ENCODE results near the gene UFC1. TPM values are rescaled to one million over a fixed set of nuclear protein-coding genes. Genes with fewer than 3 reads are reported as not detected.

Gene UFC1
- total RNA-seq, 2 donors from 2014 or later: 106 to 107 TPM

DNA sequence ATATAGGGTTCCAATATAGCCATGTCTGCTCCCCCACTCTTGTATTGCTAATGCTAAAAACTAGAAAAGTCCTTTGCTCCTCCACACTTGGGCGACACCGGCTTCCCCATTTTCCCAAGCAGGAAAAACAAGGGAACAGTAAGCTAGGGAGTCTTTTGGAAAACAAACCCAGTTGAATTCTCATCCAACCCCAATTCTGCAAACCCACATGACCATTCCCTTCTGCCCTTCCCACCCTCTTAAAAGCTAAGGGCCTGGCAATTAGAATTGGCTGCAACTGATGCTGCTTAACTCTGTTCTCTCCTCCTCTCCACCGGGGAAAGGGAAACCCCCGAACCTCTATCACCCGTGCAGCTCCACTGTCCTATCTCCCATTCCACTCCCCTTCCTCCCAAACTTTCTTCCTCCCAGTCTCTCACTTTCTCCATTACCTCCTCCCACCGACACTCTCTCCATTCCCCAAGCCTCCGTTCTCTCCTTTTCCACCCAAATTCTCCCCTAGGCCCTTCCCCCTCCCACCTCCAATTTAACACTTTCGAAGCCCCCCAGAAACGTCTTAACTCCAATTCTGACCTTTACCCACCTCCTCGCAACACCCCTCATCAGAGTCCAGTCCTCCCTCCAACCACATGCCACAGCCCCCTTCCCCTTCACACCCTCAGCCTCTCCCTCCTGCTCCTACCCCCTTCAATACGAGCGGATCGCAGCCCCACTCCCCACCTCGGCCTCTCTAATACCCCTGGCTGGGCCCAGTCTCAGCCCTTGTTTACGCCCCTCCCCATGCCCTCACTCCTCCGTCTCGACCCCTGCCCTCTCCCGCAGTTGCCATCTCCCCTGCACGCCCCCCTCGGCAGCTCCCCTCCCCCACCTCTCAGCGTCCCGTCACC lies 22.0 kb upstream of the UFC1 start:
- ATAC-seq (no peak), DNase-seq (no peak)
- intact Hi-C loops (cut with DNase I, micrococcal nuclease): no loop called here

DNA sequence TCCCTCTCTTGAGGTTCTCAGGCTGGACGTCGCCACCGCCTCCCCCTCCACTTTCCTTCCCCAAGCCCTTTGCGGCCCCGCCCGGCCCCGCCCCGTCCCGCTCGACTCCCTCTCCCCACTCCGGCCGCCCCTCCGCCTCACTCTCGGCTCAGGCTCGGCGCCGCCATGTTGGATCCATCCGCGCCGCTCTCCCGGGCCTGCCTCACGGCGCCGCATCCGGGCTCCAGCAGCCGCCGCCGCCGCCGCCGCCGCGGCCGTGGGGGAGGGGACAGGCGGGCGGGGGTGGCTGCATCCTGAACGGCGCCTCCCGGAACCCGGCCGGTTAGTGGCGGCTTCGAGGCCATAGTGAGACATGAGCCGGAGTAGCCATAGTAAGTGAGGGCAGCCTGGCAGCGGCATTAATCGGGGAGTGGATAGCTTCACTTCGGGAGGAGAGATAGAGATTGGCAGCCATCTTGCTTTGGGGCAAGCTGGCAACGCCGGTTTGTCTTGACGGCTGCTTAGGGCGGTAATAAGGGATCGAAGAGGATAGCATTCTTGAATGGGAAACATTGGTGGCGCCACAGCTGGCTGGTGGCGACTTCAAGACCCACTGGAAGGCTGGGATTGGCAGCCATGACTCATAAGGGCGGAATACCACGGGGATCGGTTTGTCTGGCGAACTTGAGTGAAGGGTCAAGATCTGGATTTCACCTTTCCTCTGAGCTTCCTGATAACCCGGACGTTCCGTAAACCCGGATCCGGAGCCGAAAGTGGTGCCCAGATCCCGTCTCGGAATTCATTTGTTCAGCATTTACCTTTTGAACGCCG lies 21.2 kb upstream of the UFC1 start, which contains the start of gene DEDD:
TSS of gene DEDD (minus strand) at position 258 of the 810 bp plus-strand sequence. CDS start 8,205 bp downstream, outside the sequence.
- ATAC-seq: peak; percentile 88
- peak; percentile 91 to 96 for DNase-seq
- intact Hi-C loops (cut with DNase I, micrococcal nuclease): no loop called here

DNA sequence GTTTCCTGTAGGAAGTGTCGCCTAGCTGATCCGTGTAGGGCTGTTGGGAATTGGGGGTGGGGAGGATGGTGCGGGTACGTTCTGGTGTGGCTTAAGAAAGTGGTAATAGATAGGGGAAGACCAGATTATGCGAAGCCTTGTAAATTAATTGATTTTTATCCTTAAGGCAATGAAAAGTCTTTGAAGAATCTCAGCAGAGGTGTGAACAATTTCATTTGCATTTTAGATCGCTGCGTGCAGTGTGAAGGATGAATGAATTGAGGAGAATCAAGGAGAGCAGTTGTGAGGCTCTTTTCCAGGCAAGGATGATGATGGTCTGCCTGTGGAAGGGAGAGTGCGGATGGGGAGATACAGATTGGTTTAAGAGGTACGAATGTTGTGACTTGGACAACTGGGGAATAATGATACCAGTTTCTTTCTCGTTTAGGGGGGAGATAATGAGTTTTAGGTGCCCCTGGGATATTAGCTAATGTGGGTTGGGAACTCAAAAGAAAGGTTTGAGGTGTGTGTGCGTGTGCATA lies 20.5 kb upstream of the UFC1 start:
- intact Hi-C loops (cut with DNase I, micrococcal nuclease): no loop called here
- DNase-seq (no peak), ATAC-seq (peak; percentile 12)

DNA sequence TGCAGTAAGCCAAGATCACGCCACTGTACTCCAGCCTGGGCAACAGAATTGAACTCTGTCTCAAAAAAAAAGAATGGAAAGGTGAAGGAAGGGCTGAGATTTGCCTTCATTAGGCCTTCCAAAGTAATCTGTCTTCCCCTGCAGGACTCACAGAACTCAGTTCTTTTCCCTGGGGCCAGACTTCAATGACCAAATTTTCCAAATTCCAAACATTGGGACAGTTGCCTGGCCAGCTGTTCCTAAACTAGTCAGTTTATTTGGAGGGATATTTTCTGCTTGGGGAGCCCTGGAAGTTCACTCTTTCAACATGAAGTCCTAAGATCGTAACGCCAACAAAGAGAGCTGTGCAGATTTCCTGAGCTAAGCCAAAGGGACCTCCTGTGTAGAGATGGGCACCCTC lies 15.9 kb upstream of the UFC1 start:
- ATAC-seq (no peak), DNase-seq (no peak)
- intact Hi-C loops (cut with DNase I, micrococcal nuclease): no loop called here

DNA sequence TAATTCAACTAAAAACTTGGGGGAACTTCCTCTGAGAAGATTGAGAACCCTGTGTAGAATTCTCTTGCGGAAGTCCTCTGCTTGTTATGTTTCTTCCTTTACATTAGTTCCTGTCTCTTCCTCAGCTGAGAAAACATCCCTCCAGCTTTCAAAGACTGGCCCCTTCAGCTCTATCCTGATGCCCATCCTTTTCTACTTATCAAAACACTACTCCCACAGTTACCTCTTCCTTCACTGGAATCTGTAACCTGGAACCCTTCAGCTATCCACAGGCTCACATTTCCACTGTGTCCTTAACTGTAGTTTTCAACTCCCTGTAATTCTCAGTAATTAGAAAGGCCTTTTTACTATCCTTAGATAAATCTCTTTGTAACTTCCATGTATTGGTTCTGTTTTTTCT lies 15.3 kb upstream of the UFC1 start:
- intact Hi-C loops (cut with DNase I, micrococcal nuclease): no loop called here
- no peak for ATAC-seq

DNA sequence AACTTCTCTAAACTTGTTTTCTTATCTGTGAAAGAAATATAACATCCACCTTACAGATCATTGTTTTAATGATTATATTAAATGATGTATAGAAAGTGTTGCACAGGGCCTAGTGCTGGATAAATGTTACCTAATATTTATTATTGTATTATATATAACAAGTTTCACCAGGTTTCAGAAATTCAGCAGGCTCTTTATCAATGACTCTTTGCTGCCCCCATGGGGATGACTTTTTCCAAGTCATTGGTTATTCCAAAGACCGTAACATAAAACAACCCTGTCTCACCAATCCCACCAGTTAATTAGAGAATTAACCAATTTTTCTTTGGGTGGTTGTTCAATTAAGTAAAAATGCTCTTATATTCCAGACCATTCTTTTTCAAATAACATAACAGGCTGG lies 14.0 kb upstream of the UFC1 start:
- DNase-seq (peak in 1 of 2 donors; percentile 52), ATAC-seq (peak; percentile 42)
- intact Hi-C loops (cut with DNase I, micrococcal nuclease): no loop called here

More for the DNA sequence above, 15.3 kb upstream of the UFC1 start:
- DNase-seq: no peak

DNA sequence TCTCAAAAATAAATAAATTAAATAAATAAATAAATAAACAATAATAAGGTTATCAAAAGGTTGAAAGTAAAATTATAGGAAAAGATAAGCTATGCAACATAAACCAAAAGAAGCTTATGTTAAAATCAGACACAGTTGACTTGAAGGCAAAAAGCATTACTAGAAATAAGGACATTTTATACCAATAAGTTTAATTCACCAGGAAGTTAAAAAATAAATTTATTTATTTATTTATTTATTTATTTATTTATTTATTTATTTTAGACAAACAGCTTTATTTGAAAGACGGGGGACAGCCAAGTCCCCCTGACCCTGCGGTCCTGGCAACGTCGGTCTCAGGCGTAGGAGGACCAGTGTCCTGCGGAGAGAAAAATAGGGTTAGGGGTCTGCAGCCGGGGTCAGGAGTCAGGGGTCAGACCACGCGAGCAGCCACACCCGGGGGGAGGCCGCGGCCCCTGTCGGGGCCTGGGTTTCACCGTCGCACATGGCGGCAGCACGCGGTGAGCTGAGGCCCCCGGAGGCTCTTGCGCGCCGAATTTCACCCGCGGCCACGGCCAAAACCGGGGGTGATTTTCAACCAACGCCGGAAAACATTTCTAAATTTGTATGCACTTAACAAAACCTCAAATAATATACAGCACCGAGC lies 12.9 kb upstream of the UFC1 start:
- ATAC-seq (no peak), DNase-seq (no peak)
- intact Hi-C loops (cut with DNase I, micrococcal nuclease): no loop called here

DNA sequence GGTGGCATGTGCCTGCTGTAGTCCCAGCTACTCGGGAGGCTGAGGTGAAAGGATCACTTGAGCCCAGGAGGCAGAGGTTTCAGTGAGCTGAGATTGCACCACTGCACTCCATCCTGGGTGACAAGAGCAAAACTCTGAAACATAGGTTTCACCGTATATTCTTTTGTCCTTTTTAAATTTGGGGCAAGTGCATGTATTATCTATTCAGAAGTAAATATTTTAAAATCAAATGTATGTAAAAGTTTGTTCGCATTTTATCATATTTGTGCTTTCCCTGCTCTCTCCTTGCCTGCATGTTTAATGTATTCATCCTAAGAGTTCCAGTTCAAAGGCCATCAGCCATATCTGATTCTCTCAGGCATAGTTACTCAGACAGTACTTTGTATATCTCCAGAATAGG lies 7.9 kb upstream of the UFC1 start:
- no peak for ATAC-seq
- intact Hi-C loops (cut with DNase I, micrococcal nuclease): no loop called here
- no peak for DNase-seq

DNA sequence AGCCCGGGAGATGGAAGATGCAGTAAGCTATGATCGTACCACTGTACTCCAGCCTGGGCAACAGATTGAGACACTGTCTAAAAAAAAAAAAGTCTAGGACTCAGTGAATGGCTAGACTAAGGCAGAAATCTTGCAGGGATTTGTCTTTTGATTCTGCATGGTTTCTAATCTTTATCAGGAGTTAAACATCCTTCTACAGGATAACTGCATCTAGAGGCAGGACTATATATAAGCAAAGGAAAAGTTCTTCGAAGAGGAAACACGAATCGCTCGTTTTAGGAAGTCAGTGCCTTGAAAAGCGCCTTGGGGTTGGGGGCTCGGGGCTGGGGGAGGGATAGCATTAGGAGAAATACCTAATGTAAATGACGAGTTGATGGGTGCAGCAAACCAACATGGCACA lies 602 bp upstream of the UFC1 start:
- DNase-seq (no peak), ATAC-seq (peak; percentile 5)
- intact Hi-C loops (cut with DNase I, micrococcal nuclease): no loop called here

DNA sequence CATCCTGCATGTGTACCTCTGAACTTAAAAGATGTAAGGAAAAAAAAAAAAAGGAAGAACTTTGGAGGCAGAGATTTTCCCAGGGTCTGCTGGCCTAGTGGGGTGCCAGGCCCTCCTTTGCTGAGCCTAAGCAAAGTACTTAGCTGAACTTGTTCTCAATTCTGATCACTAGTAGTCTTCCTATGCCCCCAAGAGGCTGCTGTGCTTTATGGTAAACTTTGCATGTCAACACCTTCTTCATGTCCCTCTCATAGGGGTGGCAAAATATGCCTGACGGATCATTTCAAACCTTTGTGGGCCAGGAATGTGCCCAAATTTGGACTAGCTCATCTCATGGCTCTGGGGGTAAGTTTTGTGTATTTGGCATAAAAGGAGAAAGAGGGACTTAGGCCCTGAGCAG lies 4.1 kb downstream of the UFC1 start:
- DNase-seq (no peak), ATAC-seq (no peak)
- intact Hi-C loops (cut with DNase I, micrococcal nuclease): no loop called here

DNA sequence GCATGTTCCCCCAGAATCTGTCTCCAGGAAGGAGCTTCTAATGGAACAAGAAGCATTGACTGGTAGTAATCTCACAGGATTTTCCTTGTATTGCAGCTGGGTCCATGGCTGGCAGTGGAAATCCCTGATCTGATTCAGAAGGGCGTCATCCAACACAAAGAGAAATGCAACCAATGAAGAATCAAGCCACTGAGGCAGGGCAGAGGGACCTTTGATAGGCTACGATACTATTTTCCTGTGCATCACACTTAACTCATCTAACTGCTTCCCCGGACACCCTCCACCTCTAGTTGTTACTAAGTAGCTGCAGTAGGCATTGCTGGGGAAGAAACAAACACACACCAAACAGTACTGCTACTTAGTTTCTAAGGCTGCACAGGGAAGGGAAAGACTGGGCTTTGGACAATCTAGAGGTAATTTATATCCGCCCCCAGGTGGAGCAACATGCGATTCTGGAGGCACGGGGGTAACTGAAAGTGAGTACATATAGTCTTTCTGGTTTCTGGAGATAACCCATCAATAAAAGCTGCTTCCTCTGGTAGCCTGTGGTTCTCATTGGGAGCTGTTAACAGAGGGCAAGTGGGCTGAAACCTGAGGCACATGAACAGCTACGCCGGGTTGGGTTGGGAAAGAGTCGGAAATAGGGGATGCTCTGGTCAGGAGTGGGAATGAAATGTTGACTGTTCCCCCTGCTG lies 4.7 kb downstream of the UFC1 start:
- ATAC-seq: no peak
- no peak for DNase-seq
- intact Hi-C loops (cut with DNase I, micrococcal nuclease): no loop called here

DNA sequence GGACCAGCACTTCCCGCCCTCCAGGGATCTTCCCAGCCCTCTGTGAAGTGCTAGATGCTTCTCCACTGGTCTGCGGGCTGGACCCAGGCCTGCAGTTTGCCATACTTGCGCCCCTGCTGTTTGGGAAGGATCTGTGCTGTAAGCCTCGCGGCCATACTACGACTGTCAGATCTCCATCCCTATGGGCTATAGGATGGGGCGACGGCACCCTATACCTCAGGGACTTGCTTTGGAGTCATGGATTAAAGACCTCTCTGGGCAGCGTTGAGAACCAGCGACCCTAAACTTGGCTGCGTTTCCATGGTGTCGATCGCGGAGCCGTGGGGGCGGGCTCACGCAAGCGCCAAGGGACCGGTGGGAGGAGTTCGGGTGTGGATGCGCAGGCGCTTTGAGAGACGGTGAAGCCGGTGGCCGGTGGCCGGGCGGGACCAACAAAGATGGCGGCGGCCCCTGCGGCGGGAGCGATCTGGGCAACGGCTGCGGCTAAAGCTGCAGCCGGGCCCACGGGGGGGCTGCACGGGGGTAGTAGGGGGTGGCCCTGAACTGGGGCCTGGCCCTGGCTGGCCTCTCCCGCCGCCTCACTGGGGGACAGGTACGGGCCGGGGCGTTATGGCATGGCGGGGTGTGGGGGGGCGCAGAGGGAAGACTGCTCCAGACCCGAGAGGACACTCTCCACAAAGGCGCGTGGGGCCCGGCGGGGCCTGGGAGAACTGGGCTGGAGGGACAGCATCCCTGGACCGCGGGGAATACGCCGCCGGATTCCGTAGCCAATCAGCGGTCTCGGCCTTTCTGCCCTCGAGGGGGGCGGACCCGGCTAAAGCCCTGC lies 5.5 kb downstream of the UFC1 start, which contains the start of gene USP21:
TSS of gene USP21 (plus strand) at position 414 of the 826 bp plus-strand sequence. CDS start 1,141 bp downstream, outside the sequence.
- peak; percentile 90 to 95 for DNase-seq
- intact Hi-C loops (cut with DNase I, micrococcal nuclease): no loop called here
- ATAC-seq: peak; percentile 96

DNA sequence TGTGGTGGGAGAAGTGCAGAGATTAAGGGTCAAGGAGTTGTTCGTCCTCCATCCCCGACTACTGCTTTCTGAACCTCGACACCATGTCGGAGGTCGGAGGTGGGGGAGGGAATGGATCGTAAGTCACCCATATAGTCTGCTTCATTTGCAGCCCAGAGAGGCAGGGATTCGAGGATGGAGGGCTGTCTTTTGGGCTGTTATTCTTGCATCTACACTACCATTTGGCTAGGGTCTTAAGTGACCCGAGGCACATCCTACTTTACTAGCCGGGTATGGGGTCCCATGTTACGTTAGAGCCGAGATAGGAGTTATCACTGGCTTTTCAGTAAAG lies 6.1 kb downstream of the UFC1 start:
- intact Hi-C loops (cut with DNase I, micrococcal nuclease): no loop called here
- no peak for ATAC-seq
- DNase-seq: no peak

DNA sequence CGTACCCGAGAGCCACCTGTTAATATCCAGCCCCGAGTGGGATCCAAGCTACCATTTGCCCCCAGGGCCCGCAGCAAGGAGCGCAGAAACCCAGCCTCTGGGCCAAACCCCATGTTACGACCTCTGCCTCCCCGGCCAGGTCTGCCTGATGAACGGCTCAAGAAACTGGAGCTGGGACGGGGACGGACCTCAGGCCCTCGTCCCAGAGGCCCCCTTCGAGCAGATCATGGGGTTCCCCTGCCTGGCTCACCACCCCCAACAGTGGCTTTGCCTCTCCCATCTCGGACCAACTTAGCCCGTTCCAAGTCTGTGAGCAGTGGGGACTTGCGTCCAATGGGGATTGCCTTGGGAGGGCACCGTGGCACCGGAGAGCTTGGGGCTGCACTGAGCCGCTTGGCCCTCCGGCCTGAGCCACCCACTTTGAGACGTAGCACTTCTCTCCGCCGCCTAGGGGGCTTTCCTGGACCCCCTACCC lies 6.9 kb downstream of the UFC1 start:
- DNase-seq (no peak), ATAC-seq (no peak)
- intact Hi-C loops (cut with DNase I, micrococcal nuclease): no loop called here

DNA sequence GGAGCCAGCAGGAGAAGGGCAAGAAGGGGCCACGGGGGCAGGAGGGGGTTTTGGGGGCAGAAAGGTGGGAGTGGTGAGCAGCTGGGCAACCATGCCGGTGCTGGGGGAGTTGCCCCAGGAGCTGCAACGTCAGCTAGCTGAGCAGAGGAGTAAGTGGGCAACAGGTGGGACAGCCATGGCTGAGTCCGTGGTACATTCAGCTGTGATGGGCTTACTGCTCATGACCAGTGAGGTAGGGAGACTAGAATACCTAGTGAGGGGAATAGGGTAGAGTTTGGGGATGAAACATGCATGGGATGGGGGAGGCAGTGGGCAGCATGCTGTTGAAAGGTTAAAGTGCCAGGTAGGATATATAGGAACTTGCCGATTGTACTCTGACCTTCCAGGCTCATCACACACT lies 7.9 kb downstream of the UFC1 start:
- DNase-seq (no peak), ATAC-seq (no peak)
- intact Hi-C loops (cut with DNase I, micrococcal nuclease): no loop called here

DNA sequence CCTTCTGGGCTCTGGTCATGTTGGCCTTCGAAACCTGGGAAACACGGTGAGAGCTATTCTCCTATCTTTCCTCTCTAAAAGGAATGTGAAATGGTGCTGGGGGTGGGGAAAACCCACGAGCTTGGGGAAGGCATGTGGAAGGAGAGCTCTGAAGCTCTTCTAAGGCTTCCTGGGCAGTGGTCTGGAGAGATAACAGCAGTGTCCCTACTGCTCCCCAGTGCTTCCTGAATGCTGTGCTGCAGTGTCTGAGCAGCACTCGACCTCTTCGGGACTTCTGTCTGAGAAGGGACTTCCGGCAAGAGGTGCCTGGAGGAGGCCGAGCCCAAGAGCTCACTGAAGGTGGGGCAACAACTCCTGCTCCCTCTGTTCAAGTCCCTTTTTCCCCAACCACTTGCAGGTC lies 8.3 kb downstream of the UFC1 start:
- DNase-seq: no peak
- intact Hi-C loops (cut with DNase I, micrococcal nuclease): no loop called here
- ATAC-seq: no peak

DNA sequence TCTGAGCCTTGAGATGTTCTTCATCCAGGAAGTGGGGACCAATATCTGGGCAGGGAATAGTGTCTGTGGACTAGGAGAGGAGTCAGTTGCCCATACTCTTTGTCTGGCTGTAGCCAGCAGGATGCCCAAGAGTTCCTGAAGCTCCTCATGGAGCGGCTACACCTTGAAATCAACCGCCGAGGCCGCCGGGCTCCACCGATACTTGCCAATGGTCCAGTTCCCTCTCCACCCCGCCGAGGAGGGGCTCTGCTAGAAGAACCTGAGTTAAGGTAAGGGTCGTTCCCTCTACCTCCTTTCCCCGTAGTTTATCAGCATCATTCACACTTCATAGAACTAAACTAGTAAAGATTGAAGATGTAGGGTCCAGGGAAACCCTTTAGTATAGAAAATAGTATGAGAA lies 9.0 kb downstream of the UFC1 start:
- ATAC-seq: no peak
- DNase-seq: no peak
- intact Hi-C loops (cut with DNase I, micrococcal nuclease): no loop called here

DNA sequence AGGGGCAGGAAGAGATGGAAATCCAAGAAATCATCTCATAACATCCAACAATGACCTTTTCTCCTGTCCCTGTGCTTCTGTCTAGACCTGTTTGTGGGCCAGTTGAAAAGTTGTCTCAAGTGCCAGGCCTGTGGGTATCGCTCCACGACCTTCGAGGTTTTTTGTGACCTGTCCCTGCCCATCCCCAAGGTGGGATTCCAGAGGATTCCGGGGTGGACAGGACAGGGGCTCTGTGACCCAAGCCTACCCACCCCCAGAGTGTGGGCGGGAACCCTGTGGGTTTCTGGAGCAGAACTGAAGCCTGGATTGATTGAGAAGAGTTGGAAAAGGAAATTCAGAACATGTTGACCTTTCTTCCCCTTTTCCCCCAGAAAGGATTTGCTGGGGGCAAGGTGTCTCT lies 10.0 kb downstream of the UFC1 start:
- DNase-seq: no peak
- intact Hi-C loops (cut with DNase I, micrococcal nuclease): no loop called here
- no peak for ATAC-seq
